Measurements from ENCODE around the gene NEO1. TPM values are rescaled to one million over a fixed set of nuclear protein-coding genes. Genes with fewer than 3 reads are reported as not detected.
"Not testable (repeated sequence)": the region's sequence is repeated elsewhere in the genome, so short reads cannot be mapped to it uniquely, and the experiment has no call there.

NEO1 gene
- total RNA-seq, 1 donor from 2014 or later, result 41.0 TPM

DNA sequence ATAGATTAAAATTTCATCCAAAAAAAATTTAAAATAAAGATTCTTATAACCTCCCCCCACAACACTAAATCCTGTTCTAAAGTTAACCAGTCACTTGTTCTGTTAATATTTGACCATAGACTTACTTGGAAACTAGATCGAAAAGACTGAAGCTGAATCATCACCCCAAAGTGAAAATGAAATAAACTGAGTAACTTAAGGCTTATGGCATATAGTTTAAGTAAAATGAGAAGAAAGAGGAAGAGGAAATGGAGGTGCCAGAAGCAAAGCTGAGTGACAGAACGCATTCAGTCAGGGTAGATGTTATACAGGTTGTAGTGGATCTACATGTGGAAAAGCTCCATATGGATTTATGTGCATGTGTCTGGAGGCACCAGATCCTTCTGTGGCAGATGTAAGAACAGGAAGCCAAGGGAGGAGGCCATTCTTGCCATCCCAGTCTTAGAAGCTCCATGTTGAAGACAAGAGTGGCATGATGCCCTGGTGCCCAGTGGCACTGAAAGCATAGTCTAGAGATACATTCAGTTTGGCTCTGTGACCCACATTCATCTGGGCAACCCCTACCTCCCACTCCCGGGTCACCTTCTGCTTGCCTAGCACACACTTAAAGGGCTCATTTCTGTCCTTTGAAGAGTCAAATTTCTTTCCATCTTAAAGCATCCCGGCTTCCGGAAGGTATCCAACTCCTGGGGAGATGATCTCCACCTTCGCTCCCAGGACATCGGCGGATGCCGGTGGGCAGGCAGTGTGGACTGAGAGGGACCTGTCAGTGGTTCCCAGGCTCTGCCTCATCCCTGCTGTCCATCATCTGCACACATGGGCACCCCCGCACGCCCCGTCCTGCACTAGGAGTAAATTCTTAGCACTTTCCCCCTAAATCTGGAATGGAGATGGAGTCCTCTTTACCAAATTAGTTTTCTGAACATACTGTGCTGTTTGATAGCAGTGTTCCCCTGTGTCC lies 90.8 kb downstream of the NEO1 start:
- DNase-seq, result no peak

DNA sequence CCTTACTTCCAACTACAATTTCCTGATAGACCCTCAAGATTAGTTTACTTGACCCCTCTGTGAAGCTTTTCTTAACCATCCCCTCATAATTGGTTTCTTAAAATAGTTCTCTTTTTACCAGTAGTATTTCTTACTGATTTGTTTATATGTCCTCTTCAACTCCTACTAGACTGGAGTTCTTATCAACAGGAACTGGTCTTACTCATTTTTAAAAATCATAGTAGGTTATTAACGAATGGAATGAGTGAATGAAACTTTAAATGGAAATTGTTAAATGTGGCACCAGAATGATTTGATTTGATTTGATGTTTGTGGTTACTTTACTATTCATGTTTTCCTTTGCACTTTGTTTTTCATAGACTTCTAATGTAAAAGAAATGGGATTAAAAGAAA lies 91.5 kb downstream of the NEO1 start:
- no peak for DNase-seq

DNA sequence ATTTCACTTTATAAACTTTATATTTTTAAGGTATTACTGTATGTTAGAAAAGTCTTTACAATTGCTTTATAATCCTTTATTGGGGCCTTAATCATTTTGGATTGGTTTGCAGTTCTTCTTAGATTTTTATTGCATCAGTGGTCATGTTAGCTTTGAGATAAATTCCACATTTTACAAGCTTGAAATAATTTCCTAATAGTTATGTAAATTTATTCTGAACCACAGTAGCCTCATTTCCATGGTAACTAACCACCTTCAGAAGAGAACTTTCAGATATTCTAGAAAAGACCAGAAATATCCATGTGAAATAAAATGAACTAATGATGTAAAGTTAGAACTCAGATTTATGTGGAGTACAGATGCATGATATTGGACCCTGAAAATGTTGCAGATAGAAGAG lies 94.2 kb downstream of the NEO1 start:
- DNase-seq, result no peak

DNA sequence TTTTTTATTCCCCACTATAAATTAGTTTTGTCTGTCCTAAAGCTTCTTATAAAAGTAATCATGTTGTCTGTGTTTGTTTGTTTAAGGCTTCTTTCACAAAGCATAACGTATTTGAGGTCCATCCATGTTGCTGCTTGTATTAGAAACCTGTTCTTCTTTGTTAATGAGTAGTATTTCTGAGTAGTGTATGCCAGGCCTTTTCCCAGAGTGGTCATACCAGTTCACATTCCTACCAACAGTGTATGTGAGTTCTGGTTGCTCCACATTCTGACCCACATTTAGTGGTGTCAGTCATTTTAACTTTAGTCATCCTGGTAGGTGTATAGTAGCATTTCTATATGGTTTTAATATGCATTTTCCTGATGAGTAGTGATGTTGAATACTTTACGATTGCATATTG lies 98.6 kb downstream of the NEO1 start:
- DNase-seq, result no peak

DNA sequence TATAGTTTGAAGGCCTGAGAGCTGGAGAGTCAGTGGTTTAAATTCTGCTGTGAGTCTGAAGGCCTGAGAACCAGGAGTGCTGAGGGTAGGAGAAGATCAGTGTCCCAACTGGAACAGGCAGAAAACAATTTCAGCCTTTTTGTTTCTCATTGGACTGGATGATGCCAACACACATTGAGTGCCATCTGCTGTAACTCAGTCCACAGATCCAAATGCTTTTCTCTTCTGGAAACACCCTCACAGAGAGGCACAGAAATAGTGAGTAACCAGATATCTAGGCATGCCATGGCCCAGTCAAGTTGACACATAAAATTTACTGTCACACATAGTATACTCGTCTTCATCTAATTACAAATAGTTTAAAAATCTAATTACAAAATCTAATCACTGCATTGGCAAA lies 100.8 kb downstream of the NEO1 start:
- DNase-seq, result no peak

DNA sequence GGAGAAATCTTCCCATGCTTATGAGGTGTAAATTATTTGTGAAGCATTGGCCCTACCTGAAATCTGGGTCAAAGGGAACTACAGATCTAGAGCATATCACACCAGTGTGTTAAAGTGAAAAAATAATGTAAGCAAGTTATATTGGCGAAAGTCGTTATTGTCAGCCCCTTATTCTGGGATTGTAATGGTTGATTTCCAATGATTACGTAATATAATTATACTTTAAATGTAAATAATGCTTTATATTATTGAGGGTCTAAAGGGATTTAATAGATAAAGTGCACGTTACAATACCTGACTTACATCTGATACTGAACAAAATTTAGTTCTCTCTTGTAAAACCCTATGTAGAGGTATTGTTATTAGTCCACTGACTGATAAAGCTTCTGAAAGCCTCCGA lies 101.2 kb downstream of the NEO1 start:
- no peak for DNase-seq

DNA sequence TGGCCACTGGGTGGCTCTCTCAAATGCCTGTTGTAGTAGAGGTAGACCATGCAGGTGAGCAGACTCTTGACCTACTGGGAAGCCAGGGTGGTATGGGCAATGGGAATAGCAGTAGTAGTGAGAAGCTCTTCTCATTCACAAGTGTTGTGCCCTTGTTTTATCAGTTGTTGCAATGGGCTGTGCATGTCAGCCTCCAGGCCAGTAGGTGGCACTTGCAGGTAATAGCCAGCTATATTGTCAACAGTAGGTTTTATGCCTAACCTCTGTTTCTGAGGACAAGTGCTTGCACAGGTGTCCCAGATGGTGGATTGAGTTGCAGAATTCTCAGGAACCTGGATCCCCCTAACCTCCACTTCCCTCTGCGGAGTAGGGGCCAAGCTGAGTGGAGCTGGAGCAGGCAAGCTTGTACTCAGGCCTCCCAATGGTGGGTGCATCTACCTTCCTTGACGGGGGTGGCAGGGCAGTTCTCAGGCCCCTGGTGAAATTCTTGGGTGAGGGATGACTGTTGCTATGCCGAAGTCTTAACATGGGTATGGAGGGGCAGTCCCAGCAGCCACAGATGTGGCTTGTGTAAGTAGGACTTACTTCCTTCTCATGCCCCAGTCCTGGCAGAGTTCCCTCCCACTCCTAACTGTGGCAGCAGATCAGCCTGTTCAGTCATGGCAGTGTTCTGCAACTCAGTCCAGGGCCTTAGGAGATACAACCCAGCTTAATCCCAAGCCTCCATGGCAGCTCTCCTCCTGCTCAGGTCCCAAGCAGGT lies 104.3 kb downstream of the NEO1 start:
- no peak for DNase-seq

DNA sequence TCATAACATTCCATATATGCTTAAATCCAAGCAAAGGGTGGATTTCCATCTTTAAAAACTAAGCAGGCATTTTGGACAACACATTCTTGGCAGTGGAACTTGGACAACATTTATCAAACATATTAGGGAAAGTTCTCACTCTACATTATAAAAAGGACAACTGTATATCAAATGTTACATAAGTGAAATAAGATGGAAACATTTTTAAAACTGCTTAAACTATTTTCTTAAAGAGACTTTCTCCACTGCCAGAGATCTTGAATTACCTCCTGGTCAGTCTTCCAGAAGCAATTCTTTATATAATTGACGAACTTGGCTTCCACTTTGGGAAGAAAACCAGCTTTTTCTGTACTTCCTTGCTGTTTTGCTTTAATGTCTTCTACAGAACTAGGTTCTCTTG lies 109.3 kb downstream of the NEO1 start:
- DNase-seq, result peak; percentile 27

DNA sequence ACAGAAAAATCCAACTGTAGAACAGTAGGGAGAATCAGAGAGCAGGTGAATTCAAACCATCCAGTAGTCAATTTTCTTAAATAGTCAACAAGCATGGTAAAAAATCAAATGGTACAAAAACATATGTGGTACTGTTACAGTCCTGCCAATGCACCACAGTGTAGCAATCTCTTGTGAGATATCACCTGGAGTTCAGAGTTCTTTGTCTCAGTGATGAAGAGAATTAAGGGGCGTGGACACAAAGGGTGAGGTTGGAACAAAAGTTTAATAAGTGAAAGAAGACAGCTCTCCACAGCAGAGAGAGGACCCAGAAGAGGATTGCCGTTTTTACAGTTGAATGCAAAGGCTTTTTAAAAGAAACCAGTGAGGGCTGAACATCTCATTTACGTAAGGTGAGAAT lies 113.2 kb downstream of the NEO1 start:
- no peak for DNase-seq

DNA sequence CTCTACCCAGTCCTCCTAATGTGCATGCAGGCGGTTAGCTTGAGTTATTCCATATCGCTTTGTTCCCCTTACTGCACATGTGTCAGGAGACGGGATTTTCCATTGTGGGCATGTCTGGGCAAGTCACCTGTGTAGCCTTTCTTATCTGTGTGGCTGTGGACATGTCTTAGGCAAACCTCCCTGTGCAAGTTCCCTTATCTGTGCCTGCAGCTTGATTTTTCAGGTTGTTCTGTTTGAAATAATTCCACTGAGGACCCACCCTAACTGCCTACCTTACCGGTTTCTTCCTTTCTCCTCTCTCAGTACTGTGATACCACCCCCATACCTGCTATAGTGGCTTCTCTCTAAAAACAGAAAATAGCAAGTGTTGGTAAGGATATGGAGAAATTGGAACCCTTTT lies 113.6 kb downstream of the NEO1 start:
- no peak for DNase-seq

DNA sequence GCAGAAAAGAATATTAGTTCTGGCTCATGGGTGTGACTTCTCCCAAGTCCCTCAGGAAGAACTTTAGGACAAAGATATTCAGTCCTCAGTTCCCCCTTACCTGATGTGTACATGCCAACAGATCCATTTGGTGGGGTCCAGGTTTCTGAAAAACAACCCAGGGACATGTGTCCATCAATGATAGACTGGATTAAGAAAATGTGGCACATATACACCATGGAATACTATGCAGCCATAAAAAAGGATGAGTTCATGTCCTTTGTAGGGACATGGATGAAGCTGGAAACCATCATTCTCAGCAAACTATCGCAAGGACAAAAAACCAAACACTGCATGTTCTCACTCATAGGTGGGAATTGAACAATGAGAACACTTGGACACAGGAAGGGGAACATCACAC lies 114.4 kb downstream of the NEO1 start:
- DNase-seq, result not testable (repeated sequence)

DNA sequence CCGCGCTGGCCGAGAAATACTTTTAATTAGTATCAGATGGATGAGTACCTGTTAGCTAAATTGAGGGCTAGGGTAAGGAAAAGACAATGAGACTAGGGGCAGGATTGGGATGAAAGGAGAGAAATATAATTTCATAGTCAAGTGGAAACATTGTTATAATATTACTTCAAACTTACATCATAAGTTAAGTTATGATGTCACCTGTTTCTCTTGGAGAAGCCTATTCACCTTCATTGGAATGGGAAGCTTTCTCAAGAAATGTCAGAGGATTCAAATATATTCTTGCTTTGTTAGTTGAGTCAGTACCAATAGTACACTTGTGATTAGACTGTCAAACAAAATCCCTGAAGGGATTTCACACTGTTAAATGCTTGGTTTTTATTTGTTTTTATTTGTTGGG lies 116.2 kb downstream of the NEO1 start:
- DNase-seq, result no peak

DNA sequence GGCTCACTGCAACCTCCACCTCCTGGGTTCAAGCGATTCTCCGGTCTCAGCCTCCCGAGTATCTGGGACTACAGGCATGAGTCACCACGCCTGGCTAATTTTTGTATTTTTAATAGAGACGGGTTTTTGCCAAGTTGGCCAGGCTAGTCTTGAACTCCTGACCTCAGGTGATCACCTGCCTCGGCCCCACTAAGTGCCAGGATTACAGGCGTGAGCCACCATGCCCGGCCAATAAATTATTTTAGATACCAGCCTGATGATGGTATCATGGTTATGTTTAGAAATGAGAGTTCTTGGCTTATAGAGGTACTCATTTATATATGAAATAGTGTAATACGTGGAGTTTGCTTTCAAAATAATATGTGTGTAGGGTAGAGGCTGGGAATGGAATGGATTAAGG lies 119.4 kb downstream of the NEO1 start:
- no peak for DNase-seq

DNA sequence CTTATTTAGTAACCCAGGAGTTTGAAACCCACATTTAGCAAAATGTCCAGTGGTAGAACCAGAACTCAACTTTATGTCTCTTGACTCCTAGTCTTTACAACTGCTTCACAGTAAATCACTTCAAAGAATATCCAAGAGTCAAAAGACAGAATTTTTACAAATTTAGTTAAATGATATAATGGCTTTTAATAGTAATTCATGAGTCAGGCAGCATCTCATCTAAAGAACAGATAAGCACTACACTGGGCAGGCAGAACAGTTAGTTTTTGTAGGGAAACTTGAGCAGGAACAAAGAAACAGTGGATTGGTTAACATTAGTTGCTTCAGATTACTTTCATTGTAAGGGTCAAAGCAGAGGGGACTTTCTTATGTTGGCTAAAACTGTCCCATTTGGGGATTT lies 120.2 kb downstream of the NEO1 start:
- DNase-seq, result no peak

DNA sequence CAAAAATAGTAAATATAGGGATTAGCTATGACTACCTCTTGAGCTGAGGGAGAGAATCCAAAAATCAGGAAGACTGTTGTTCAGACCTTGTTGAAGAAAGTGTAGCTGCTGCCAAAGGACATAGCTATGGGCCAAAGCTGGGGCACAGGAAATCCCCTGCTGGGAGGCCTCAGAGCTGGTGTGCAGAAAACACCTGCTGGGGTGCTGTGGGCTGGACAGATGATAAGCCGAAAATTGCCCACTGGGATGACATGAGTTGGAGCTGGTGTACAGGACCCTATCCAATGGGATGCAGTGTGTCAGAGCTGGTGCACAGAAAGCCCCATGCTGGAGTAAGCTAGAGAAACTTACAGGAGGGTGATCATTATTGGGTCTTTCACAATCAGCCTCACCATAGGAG lies 121.9 kb downstream of the NEO1 start:
- DNase-seq, result no peak

DNA sequence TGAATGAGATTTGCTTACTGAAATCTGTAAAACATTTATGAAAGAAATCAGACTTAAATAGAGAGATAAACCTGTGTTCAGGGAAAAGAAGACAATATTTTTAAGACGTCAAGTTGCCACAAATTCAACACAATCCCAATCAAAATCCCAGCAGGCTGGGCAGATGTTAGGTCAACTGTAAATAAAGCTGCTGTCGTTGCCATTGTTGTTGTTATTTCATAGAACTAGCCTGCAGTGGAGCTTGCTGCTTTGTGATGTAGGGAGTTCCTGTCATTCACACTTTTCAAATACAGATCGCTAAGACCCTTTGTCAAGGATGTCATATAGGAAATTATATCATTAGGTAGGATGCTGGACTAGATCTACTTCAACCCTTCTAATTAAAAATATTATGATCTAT lies 123.1 kb downstream of the NEO1 start:
- DNase-seq, result no peak

DNA sequence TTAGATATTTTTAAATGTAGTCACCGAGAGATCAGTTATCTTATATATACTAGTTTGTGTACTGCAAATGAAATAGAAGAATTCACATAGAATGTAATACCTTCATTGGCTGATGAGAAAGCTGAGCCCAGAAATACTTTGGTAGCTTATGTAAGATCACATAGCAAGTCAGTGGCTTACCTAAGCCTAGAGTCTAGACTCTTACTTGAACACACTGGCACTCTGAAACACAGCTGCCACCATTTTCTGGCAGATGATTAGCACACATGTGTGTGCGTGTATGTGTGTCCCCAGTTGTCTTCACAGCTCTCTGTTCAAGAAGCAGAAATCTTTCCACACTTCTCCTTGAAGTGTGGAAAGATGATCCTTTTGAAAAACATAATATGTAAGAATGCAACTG lies 124.3 kb downstream of the NEO1 start:
- DNase-seq, result peak; percentile 55

DNA sequence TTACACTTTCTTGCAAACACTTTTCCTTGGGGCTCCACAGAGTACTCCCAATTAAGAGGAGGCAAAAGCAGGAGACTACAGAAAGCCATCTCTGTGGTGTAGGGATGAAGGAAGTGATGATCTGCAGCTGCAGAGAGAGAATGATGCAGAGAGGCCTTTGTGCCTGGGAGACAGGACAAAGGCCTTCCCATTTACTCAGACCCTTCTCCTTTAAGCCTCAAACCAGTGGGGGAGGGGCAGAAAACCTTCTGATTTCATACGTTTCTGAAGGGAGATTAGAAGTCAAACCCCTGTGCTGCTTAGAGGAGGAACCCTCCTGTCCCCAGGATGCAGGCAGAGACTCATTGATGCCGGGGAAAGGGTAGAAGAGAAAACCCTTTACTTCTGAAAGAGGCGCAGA lies 130.8 kb downstream of the NEO1 start:
- DNase-seq, result no peak

DNA sequence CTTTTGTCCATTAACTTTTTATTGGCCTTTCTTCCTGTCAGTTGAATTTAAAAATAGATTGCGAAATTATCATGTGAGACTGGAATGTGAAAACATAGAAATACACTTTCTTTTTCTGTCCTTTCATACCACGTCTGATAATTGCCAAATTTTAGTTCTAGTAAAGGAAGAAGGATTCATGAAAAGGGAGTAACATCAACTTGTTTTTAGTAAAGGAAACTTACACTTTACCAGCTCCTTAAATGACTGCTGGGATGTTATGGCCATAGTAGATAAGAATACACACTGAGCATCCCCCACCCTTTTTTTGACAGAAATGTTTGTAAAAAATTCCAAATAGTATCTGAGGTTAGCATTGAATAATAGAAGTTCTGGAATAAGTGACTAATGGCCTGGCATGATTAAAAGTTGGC lies 137.9 kb downstream of the NEO1 start:
- no peak for DNase-seq

DNA sequence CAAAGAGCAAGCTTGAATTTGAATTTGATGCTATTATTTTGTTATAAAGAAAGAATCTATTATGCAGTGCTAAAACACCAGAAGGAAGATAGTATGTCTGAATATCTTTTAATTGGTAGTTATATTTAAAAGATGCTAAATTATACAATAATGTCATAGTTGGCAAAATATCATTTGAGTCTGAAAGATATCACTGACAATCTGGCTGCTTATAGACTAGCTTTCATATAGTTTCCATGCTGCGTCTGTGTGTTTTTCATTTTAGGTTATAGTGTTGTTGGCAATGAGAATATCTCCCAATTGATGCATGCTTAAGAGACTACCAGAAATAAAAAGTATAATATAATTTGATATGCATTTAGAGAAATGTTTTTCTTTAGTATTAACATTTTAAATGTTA lies 142.9 kb downstream of the NEO1 start:
- no peak for DNase-seq

DNA sequence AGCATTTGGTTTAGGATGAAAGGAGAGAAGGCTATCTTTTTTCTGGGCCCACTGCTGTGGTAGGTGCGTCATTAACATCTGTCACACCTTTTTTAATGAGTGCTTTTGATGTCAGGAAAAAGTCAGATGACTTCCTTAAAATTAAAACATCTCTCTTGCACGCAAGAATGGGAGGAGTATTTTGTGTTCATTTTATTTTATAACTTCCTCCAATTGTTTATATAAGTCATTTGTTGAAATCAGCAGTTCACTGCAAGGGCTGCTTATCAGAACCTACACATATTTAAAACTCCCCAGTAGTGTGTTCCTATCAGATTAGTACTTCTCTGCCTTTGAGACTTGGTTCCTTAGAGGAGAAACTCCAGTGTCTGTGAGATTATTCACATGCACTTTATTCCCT lies 143.8 kb downstream of the NEO1 start:
- DNase-seq, result no peak

DNA sequence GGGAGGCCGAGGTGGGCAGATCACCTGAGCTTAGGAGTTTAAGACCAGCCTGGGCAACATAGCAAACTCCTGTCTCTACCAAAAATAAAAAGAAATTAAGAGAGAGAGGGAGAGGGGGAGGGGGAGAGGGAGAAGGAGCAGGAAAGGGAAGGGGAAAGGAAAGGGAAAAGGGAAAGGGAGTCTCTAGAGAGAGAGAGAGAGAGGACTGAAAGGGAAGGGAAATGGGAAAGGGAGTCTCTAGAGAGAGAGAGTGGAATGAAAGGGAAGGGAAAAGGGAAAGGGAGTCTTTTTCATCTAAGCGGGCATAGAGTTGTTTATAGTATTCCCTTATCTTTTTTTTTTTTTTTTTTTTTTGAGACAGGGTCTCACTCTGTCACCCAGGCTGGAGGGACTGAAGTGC lies 148.1 kb downstream of the NEO1 start:
- DNase-seq, result no peak

DNA sequence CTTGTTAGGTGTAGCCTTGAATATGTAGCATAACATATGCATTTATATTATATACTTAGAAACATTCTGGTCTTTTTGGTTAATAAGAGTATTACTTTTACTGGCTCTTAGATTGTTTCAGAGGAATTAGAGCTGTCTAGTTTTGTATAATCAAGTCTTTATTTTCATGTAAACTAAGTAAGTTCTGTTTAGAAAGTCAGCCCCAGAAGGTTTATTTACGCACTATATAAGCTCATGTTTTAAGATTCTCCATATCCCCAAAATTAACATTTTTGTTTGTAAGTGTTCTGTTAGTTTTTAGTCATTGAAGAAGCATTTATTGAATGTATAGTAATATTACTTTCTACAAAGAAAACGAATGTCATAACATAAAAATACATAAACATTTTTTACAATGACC lies 158.4 kb downstream of the NEO1 start:
- no peak for DNase-seq

DNA sequence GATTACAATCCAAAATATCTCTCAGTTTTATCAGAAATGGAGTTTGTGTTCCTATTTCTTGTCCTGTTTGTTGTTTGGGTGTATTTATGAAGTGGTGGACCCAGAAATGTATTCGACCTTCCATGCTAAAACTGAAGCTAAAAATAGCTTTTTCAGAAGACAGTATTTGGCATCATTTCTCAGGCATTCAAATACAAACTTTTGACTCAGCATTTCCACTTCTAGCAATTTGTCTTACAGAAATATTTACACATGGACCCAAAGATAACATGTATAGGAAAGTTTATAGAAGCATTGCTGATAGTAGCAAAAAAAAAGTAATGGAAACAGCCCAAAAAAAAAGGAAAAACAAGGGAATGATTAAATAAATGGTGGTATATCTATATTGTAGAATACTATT lies 160.2 kb downstream of the NEO1 start:
- no peak for DNase-seq

Data from tongue (tissue), 2 donors.